Hepatocyte (in vitro differentiated cells): Measurements from ENCODE around the gene SPECC1.

Experiments
- EZH2 ChIP-seq: fragments of 200-600 bp; sonication (generic); IDR thresholded peaks from 2 replicates; pipeline ENCODE4 v1.6.1; 2016; ENCODE audit warnings: antibody characterized with exemption, mild to moderate bottlenecking, borderline replicate concordance
- EZH2phosphoT487 ChIP-seq: fragments of 200-600 bp; sonication (generic); IDR thresholded peaks from one replicate; pipeline ENCODE4 v1.6.1; 2018; ENCODE audit warnings: antibody characterized with exemption, mild to moderate bottlenecking, low read depth, moderate library complexity; ENCODE audit not compliant: unreplicated experiment, severe bottlenecking
- TF ChIP-seq, protein P1 (sequence below): fragments of 200-600 bp; sonication (generic); IDR thresholded peaks from 2 replicates; pipeline ENCODE4 v1.5.1; 2016; ENCODE audit warnings: antibody characterized with exemption, mild to moderate bottlenecking; ENCODE audit not compliant: poor library complexity

DNA sequence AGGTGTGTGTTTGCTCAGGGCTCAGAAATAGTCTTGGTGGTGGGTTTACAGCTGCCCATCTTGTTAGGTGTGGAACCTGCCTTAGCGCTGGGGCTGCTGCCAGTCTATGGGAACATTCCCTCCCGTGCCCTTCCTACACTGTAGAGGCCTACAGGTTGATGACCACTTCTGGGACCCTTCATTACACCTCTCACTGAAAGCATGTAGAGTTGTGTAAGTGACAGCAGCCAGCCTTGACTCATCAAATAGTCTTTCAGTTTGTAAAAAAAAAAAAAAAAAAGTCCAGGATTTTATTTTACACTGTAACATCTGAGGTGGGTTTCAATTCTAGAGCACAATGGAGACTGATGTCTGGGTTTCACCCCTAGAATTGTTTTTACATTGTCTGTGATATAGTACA, 193.9 kb downstream of the SPECC1 start:
- no peak for TF ChIP-seq EZH2phosphoT487
- TF ChIP-seq, protein P1, sequence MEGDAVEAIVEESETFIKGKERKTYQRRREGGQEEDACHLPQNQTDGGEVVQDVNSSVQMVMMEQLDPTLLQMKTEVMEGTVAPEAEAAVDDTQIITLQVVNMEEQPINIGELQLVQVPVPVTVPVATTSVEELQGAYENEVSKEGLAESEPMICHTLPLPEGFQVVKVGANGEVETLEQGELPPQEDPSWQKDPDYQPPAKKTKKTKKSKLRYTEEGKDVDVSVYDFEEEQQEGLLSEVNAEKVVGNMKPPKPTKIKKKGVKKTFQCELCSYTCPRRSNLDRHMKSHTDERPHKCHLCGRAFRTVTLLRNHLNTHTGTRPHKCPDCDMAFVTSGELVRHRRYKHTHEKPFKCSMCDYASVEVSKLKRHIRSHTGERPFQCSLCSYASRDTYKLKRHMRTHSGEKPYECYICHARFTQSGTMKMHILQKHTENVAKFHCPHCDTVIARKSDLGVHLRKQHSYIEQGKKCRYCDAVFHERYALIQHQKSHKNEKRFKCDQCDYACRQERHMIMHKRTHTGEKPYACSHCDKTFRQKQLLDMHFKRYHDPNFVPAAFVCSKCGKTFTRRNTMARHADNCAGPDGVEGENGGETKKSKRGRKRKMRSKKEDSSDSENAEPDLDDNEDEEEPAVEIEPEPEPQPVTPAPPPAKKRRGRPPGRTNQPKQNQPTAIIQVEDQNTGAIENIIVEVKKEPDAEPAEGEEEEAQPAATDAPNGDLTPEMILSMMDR = no peak
- TF ChIP-seq EZH2 = no peak
